Endodermal cell (in vitro differentiated cells): Measurements from ENCODE around the gene LMTK3. TPM values are rescaled to one million over a fixed set of nuclear protein-coding genes. Genes with fewer than 3 reads are reported as not detected.
"Not testable (repeated sequence)": the region's sequence is repeated elsewhere in the genome, so short reads cannot be mapped to it uniquely, and the experiment has no call there.

Experiments
- DNase-seq: peaks from one replicate; pipeline ENCODE4 v3.0.0-alpha.2; 2017
- H3K27ac ChIP-seq: 2 replicates; pipeline ENCODE4 v1.5.1; 2013; ENCODE audit warnings: mild to moderate bottlenecking, low read depth, low read length, moderate library complexity
- H3K27me3 ChIP-seq: 2 replicates; pipeline ENCODE4 v1.6.1; 2013; ENCODE audit warnings: mild to moderate bottlenecking, low read length, moderate library complexity; ENCODE audit not compliant: insufficient read depth, control insufficient read depth, poor library complexity, severe bottlenecking
- H3K36me3 ChIP-seq: 2 replicates; pipeline ENCODE4 v1.7.0; 2013; ENCODE audit warnings: mild to moderate bottlenecking, low read length, moderate library complexity; ENCODE audit not compliant: control insufficient read depth, insufficient read depth
- H3K4me1 ChIP-seq: one replicate; pipeline ENCODE4 v1.7.0; 2013; ENCODE audit warnings: low read length; ENCODE audit not compliant: control insufficient read depth, insufficient read depth
- H3K4me3 ChIP-seq: 2 replicates; pipeline ENCODE4 v1.5.1; 2013; ENCODE audit warnings: mild to moderate bottlenecking, low read length, moderate library complexity
- H3K9ac ChIP-seq: 2 replicates; pipeline ENCODE4 v1.6.1; 2013; ENCODE audit warnings: mild to moderate bottlenecking, low read length, moderate library complexity; ENCODE audit not compliant: poor library complexity, severe bottlenecking; ENCODE audit errors: extremely low read depth
- H3K9me3 ChIP-seq: 2 replicates; pipeline ENCODE4 v1.6.1; 2013; ENCODE audit warnings: mild to moderate bottlenecking, low read length, moderate library complexity; ENCODE audit not compliant: control insufficient read depth
- H3K27ac Mint-ChIP-seq: 2 replicates; pipeline ENCODE4 v1.8.0; 2020; ENCODE audit warnings: mixed read lengths
- H3K27me3 Mint-ChIP-seq: 2 replicates; pipeline ENCODE4 v1.8.0; 2021; ENCODE audit warnings: mild to moderate bottlenecking, mixed read lengths; ENCODE audit not compliant: insufficient read depth
- H3K36me3 Mint-ChIP-seq: 2 replicates; pipeline ENCODE4 v1.8.0; 2020; ENCODE audit warnings: low read depth, mixed read lengths
- H3K4me1 Mint-ChIP-seq: 2 replicates; pipeline ENCODE4 v1.8.0; 2020; ENCODE audit warnings: mixed read lengths
- H3K4me3 Mint-ChIP-seq: 2 replicates; pipeline ENCODE4 v1.8.0; 2020; ENCODE audit warnings: mild to moderate bottlenecking, moderate library complexity, mixed read lengths
- H3K9me3 Mint-ChIP-seq: 2 replicates; pipeline ENCODE4 v1.8.0; 2020; ENCODE audit warnings: mild to moderate bottlenecking, mixed read lengths
- WGBS, 2 experiments: methylation state at CpG; one replicate each; pipeline versions ENCODE4 v1.1.5 to v1.1.7; 2013; ENCODE audit warnings: missing lambda C conversion rate in 2 of 2, mixed read lengths in 1 of 2; ENCODE audit not compliant: insufficient coverage in 1 of 2, insufficient read length in 1 of 2; 5-methylcytosine and 5-hydroxymethylcytosine counted together
- total RNA-seq, 2 donors: library from RNA; stranded (reverse); fragmentation: NEBNext Ultra II Directional in 1 of 2; extraction: Animal tissue kit (Norgen Biotek cat#: 25700) in 1 of 2; gene quantifications; 2 replicates in 1 of 2; 3 replicates in 1 of 2; pipeline ENCODE4 v1.2.1, GENCODE V29; 2021
- TF ChIP-seq, protein P1 (sequence below): fragments of 200-600 bp; sonication (generic); conservative IDR thresholded peaks from 2 replicates; pipeline ENCODE4 v1.5.0; 2021; ENCODE audit warnings: antibody characterized with exemption, mild to moderate bottlenecking

LMTK3 gene
- total RNA-seq, 2 donors from 2014 or later = 11.1 to 14.5 TPM

DNA sequence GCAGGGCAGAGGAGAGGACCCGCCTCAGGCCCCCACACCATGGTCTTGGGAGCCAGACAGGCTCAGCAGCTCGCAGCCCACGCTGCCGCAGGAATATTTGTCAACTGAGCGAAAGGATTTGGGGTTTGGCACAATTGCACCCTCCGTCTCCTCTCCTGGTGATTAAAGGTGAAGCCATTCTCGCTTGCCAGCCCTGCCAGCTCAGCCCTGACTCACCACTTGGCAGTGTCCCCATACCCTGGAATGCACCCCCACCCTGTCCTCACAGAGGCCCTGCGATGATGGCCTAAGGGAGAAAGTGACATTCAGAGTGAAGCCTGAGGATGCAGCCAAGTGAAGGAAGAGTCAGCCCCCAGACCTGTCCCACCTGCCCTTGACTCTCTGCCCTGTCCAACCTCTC lies 23.7 kb downstream of the LMTK3 start:
- peaks cover 11% of the 10 kb centered on the region for H3K27me3 ChIP-seq
- no peak for DNase-seq
- Mint-ChIP-seq H3K9me3 (no peaks in the 10 kb centered on the region), H3K27me3 (peaks cover 38% of the 10 kb centered on the region), H3K4me3 (no peak overlapping the region), H3K4me1 (peaks cover 9% of the 10 kb centered on the region), H3K27ac (no peak overlapping the region), H3K36me3 (peaks cover 21% of the 10 kb centered on the region)
- TF ChIP-seq, protein P1, sequence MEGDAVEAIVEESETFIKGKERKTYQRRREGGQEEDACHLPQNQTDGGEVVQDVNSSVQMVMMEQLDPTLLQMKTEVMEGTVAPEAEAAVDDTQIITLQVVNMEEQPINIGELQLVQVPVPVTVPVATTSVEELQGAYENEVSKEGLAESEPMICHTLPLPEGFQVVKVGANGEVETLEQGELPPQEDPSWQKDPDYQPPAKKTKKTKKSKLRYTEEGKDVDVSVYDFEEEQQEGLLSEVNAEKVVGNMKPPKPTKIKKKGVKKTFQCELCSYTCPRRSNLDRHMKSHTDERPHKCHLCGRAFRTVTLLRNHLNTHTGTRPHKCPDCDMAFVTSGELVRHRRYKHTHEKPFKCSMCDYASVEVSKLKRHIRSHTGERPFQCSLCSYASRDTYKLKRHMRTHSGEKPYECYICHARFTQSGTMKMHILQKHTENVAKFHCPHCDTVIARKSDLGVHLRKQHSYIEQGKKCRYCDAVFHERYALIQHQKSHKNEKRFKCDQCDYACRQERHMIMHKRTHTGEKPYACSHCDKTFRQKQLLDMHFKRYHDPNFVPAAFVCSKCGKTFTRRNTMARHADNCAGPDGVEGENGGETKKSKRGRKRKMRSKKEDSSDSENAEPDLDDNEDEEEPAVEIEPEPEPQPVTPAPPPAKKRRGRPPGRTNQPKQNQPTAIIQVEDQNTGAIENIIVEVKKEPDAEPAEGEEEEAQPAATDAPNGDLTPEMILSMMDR = no peak
- no peak overlapping the region for H3K27ac ChIP-seq
- no peaks in the 10 kb centered on the region for H3K36me3 ChIP-seq
- H3K9me3 ChIP-seq = no peaks in the 10 kb centered on the region
- no peaks in the 10 kb centered on the region for H3K4me1 ChIP-seq
- no peak overlapping the region for H3K9ac ChIP-seq
- WGBS, 2 experiments = 90% methylated on average over 8 of the region's 8 CpGs; no CpG with 5 or more reads in 1 of the 2 experiments
- H3K4me3 ChIP-seq = no peak overlapping the region

DNA sequence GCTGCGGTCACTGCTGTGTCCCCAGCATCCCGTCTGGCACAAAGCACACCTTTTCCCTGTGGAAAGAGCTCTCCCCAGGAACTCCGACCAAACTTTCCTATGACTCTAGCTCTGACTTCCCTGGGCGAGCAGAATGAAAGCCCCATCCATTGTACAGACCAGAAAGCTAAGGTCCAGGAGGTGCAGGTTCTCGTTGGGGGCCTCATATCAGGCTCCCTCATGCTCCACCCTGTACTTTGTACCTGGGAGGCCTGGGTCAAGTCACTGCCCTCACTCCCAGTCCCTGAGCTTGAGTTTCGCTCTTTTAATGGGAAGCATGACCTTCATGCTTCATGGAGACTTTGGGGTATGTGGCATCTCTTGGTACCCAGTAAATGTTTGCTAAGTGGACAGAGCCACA lies 24.1 kb downstream of the LMTK3 start:
- no peak overlapping the region for H3K4me3 ChIP-seq
- Mint-ChIP-seq H3K27me3 (peaks cover 38% of the 10 kb centered on the region), H3K36me3 (peaks cover 21% of the 10 kb centered on the region), H3K4me1 (peaks cover 7% of the 10 kb centered on the region), H3K9me3 (no peaks in the 10 kb centered on the region), H3K27ac (no peak overlapping the region), H3K4me3 (no peak overlapping the region)
- DNase-seq = no peak
- no peaks in the 10 kb centered on the region for H3K4me1 ChIP-seq
- TF ChIP-seq, protein P1 = no peak
- H3K9ac ChIP-seq = no peak overlapping the region
- WGBS, 2 experiments = 89 to 100% methylated on average over 5 to 6 of the region's 6 CpGs
- no peak overlapping the region for H3K27ac ChIP-seq
- peaks cover 11% of the 10 kb centered on the region for H3K27me3 ChIP-seq
- no peaks in the 10 kb centered on the region for H3K36me3 ChIP-seq
- no peaks in the 10 kb centered on the region for H3K9me3 ChIP-seq

DNA sequence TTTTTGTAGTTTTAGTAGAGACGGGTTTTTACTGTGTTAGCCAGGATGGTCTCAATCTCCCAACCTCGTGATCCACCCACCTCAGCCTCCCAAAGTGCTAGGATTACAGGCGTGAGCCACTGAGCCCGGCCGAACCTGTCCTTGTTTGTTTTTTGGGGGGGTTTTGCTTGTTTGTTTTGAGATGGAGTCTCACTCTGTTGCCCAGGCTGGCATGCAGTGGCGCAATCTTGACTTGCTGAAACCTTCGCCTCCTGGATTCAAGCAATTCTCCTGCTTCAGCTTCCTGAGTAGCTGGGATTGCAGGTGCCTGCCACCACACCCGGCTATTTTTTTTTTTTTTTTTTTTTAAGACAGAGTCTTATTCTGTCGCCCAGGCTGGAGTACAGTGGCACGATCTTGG lies 24.9 kb downstream of the LMTK3 start:
- H3K4me1 Mint-ChIP-seq, H3K9ac ChIP-seq, H3K9me3 ChIP-seq, H3K4me1 ChIP-seq, H3K27ac Mint-ChIP-seq, H3K4me3 Mint-ChIP-seq, H3K4me3 ChIP-seq, H3K36me3 ChIP-seq, DNase-seq, H3K27ac ChIP-seq, H3K9me3 Mint-ChIP-seq: not testable (repeated sequence)
- peaks cover 11% of the 10 kb centered on the region for H3K27me3 ChIP-seq
- WGBS, 2 experiments = 93 to 100% methylated on average over 5 to 10 of the region's 10 CpGs
- Mint-ChIP-seq H3K27me3 (peaks cover 35% of the 10 kb centered on the region), H3K36me3 (peaks cover 23% of the 10 kb centered on the region)

DNA sequence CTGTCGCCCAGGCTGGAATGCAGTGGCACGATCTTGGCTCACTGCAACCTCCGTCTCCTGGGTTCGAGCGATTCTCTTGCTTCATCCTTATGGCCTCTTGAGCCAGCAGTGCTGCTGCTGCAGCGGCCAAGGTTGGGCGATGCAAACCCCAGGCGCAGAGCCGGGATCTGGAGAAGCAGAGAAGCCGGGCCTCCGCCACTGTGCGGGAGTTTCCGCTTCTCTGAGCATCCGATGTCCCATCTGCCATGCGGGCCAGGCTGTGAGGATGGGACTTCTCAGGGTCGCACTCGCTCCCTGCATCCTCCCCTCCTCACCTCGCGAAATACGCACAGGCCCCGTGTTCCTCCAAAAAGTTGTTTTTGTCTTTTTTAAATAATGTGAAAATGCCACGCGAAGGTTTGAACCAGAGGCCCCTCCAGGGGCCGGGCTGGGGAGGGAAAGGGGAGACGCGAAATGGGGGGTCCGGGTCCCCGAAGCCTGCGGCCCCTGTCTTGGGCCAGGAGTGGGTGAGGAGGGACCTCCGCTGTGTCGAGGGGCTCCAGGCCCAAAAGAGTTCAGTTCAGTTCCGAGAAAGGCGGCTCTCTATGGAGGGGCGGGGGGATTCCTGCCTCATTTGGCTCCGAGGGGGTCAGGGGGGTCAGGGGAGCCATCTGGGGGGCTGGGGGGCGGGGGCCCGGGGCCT lies 26.6 kb downstream of the LMTK3 start:
- no peak overlapping the region for H3K4me3 Mint-ChIP-seq
- no peak overlapping the region for H3K9ac ChIP-seq
- H3K36me3 ChIP-seq = peaks cover 13% of the 10 kb centered on the region
- no peaks in the 10 kb centered on the region for H3K9me3 Mint-ChIP-seq
- H3K4me1 ChIP-seq = no peaks in the 10 kb centered on the region
- no peaks in the 10 kb centered on the region for H3K9me3 ChIP-seq
- peaks cover 25% of the 10 kb centered on the region for H3K27me3 Mint-ChIP-seq
- TF ChIP-seq, protein P1 = no peak
- H3K4me3 ChIP-seq = no peak overlapping the region
- no peak overlapping the region for H3K27ac ChIP-seq
- H3K4me1 Mint-ChIP-seq = no peaks in the 10 kb centered on the region
- peak overlapping the region; percentile 35 for H3K27ac Mint-ChIP-seq
- peaks cover 32% of the 10 kb centered on the region for H3K36me3 Mint-ChIP-seq
- no peak for DNase-seq
- peaks cover 3% of the 10 kb centered on the region for H3K27me3 ChIP-seq
- 94 to 96% methylated on average over 17 to 33 of the region's 37 CpGs for WGBS, 2 experiments
